Fibroblast of the aortic adventitia (primary cell): ENCODE data around the gene FBXW5. TPM values are rescaled to one million over a fixed set of nuclear protein-coding genes. Genes with fewer than 3 reads are reported as not detected.

Experiments used
- DNase-seq: peaks from one replicate; pipeline ENCODE4 v3.0.0-alpha.2; 2010; ENCODE audit warnings: low read depth
- H3K4me3 ChIP-seq: 2 replicates; pipeline ENCODE4 v1.5.1; 2011; ENCODE audit warnings: low read depth, mild to moderate bottlenecking, control low read depth, low read length, moderate library complexity
- total RNA-seq: library from RNA; depleted of rRNA; stranded (reverse); fragments of >200 nt; gene quantifications from 2 replicates; pipeline ENCODE4 v1.2.3, GENCODE V29; 2012; ENCODE audit warnings: low replicate concordance
- TF ChIP-seq, protein P1 (sequence below): IDR thresholded peaks from 2 replicates; pipeline ENCODE4 v1.5.1; 2011; ENCODE audit warnings: mild to moderate bottlenecking, low read length, control low read depth, inconsistent platforms; ENCODE audit not compliant: insufficient read depth

The FBXW5 gene
- total RNA-seq, 1 donor, result 139 TPM

DNA sequence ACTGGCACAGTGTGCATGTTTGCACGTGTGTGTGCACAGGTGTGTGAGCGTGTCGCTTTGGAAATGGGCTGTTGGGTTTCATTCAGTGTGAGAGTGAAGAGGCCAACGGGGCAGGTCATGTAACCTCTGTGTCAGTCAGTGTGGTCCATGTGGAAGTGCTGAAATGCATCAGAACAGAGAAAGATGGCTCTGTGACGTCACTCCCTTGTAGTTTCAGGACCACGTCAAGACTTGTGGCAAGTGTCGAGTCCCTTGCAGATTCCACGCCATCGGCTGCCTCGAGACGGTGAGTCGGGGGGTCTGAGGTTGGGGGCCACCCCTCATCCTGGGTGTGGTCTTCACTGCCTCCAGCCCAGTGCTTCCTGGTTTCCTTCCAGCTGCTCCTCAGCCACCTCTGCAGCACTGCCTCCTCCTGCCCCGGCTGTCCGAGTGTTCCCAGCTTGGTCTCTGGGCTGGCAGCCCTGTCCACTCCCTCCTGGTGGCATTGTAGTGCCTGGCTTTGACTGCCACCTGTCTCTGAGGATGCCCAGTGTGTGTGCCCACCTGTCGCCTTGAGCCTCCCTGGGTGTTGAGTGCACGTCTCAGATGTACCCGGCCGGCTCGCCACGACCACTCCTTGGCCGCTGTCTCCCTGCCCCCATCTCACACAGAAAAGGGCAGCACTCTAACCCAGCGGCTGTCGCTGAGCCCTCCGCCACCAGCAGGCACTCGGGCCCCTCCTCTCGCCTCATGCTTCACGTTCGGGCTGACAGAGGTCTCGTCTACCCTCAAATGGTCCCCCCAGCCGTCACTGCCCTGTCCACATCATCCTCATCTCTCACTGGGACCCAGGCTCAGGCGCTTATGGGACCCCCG is 28.0 kb downstream of the FBXW5 start:
- DNase-seq, result no peak
- H3K4me3 ChIP-seq, result no peak overlapping the region
- TF ChIP-seq, protein P1, sequence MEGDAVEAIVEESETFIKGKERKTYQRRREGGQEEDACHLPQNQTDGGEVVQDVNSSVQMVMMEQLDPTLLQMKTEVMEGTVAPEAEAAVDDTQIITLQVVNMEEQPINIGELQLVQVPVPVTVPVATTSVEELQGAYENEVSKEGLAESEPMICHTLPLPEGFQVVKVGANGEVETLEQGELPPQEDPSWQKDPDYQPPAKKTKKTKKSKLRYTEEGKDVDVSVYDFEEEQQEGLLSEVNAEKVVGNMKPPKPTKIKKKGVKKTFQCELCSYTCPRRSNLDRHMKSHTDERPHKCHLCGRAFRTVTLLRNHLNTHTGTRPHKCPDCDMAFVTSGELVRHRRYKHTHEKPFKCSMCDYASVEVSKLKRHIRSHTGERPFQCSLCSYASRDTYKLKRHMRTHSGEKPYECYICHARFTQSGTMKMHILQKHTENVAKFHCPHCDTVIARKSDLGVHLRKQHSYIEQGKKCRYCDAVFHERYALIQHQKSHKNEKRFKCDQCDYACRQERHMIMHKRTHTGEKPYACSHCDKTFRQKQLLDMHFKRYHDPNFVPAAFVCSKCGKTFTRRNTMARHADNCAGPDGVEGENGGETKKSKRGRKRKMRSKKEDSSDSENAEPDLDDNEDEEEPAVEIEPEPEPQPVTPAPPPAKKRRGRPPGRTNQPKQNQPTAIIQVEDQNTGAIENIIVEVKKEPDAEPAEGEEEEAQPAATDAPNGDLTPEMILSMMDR, result no peak

DNA sequence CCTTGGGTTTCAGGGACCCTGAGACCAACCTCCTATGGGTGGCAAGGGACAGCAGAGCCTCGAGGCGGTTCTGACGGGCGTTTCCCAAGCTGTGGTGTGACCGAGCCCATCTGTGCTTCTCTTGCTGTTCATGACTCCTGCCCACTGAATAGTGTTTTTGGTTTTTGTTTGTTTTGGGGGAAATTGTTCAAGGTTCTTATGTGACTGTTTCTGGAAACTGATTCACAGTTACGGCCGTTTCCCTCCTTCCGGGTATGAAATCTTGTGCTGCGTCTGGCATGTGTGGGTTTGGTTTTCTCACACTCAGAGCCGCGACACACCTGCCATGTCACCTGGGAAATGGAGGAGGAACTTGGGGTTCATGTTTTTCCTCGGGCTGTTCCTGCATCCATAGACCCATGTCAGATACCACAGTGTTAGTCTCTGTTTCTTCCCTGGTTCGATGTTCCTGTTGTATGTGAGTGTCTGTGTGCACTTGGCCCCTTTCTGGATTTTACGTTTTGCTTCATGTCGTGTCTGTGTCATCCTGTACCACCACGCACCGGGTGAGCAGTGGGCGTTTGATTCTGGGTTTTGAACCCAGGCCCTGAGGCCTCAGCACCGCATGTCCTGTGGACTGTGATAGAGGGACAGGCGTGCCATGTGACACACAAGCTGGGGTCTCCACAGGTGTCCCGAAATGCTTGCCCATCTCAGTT is 28.8 kb downstream of the FBXW5 start:
- TF ChIP-seq, protein P1, result no peak
- DNase-seq, result no peak
- H3K4me3 ChIP-seq, result no peak overlapping the region

DNA sequence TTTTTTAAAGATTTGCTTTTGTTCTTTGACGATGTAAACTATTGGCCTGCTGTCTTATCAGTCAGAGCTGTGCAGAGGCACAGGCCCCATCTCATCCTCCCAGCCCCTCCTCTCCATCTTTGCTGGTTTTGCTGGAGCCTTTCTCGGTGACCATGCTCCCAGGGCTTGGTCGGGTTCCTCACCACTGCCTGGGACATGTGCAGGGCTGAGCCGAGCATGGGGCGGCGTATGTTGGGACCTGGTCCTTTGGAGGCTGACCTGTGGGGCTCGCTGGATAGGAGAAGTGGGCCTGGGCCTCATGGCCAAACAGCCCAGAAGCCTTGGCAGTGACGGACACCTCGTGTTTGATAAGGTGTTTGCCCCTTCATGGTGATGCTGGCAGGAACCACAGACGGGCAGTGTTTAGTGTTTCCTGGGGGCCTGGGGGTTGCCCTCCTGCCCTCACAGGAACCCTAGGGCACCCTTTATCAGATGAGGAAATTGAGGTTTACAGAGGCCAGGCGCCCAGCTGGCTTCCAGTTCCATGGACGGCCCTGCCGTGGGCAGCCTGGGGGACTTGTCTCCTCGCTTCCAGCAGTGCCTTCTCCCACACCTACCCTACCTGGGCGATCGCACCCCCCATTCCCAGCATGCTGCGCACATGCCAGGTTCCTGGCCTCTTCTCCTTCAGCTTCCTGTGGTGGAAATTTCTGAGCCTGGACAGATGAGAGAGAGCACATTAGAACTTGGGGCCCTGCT is 30.7 kb downstream of the FBXW5 start:
- no peak for DNase-seq
- no peak overlapping the region for H3K4me3 ChIP-seq
- TF ChIP-seq, protein P1, result no peak

DNA sequence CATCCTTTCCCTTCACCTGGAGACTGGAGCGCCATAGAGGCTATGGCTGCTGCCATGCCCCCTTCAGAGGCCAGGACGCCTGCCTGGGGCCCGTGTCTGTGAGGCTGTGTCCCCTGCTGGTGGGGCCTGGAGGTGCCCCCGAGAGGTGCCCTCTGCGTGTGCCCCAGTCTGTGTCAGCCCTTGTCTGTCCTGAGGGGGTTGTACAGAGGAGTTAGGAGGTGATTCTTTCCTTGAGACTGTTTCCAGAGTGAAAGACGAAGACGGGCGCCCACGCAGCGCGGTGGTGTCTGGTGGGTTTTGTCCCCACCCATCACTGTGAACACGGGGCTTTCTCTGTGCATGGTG is 33.7 kb downstream of the FBXW5 start:
- TF ChIP-seq, protein P1, result no peak
- no peak overlapping the region for H3K4me3 ChIP-seq
- DNase-seq, result no peak

DNA sequence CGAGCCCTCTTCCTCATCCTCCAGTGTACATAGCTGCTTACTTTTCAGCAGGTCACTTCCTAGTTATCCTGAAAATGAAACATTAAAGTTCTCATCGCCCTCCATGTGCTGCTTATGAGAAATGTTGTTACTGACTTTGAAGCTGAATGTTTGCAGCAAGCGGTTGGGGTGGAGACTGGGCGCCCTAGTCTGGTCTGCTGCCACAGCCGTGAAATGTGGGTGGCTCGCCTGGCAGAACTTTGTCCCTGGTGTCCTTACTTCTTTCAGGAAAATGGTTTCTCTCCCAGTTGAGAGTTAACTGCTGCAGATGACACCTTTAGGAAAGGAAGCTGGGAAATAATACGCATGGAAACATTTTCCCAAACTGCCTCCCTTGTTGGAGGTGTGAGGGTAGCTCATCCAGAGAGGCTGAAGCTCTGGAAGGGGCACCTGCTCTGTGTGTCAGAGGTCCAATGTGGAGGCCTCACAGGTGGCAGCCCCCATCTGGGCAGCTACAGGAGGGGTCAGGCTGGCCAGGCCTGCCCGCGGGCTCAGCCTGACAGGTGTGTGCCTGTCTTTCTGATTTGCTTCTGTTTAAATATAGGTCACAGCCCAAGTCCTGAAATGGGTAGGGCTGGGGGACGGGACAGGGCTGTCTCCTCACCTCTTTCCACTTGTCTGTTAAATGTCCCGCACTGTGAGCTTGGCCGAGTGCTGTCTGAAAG is 34.2 kb downstream of the FBXW5 start:
- TF ChIP-seq, protein P1, result no peak
- H3K4me3 ChIP-seq, result no peak overlapping the region
- DNase-seq, result no peak
